HG03045 (cell line): ENCODE results near the gene UGT1A7.

Experiments
- ATAC-seq: cut with Tn5 transposase; IDR thresholded peaks from one replicate; pipeline ENCODE4 v1.9.1; 2021; ENCODE audit warnings: mild to moderate bottlenecking, moderate library complexity; ENCODE audit not compliant: unreplicated experiment

UGT1A7 gene

DNA sequence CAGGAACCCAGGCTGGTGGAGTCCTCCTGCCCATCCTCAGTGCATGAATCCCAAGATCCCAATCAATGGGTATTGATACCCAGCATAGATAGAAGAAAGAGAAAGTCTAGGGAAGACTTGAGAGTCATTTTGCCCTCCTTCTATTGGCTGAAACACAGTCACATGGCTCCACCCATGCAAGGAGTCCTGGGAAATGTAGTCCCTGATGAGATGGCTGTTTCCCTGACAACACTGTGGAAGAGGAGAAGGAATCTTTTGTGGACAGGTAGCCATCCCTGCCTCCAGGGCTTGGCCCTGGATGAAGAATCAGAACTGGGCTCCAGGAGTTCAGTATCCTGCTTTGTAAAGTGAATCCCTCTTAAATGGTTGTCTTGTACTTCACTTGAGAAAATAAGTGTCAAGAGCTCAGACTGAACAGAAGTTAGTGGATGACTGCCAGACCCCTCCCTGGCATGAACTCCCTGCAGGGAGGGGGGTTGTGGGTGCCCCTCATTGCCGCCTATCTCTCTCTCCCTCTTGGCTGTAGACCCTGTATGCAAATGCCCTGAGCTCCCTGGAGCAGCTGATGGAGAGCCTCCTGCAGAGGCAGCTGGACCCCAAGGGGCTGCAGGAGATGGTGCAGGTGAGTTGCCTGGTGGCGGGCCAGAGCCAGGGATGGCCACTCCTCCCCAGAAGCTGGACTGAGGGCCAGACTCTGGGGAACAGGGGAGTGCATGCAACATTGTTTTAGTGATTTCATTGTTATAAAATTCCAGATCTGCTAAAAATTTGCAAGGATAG, 132.5 kb downstream of the UGT1A7 start:
- ATAC-seq = no peak

DNA sequence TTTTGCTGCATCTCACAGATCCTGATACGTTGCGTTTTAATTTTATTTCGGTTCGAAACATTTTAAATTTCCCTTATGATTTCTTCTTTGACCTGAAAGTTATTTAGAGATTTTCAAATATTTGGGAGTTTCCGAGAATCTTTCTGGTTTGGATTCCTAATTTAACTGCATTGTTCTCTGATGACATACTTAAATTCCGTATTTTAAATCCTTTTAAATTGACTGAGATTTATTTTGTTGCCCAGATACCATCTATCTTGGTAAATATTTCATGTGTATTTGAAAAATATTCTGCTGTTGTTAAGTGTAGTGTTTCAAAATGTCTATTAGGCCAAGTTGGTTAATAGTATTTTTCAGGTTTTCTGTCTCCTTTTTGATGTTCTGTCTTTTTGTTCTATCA, 134.2 kb downstream of the UGT1A7 start:
- ATAC-seq = no peak

DNA sequence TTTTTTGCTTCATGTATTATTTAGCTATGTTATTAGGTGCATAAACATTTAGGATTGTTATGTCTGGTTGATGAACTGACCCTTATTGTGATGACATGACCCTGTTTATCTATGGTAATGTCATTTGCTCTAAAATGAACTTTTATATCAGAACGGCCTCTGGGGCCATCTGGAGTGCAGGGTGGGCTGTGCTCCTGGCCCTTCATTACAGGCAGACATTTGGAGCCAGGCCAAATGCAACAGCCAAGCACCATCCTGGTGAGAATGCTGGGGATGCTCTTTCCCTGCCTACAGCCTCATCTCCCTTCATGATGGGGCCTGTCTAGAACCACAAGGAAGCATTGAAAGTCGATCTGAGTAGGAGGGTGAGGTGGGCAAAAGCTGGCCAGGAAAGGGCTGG, 134.6 kb downstream of the UGT1A7 start:
- no peak for ATAC-seq

DNA sequence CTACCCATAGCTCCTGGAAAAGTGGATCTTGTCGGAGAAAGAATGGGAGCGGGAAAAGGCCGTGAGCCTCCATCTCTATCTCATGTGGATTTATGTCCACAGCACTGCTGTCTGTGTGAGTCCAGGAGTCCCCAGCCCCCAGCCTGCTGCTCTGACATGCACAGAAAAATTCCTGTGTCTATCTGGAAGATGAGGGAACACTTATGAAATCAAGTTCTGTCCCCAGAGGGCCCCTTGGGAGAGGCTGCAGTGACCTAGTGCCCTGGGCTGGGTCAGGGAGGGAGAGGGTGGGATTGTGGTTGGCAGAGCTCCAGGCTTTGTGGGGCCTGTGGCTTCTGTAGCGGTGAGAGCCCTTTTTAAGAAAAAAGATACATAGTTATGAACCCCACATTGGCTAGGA, 135.1 kb downstream of the UGT1A7 start:
- no peak for ATAC-seq

DNA sequence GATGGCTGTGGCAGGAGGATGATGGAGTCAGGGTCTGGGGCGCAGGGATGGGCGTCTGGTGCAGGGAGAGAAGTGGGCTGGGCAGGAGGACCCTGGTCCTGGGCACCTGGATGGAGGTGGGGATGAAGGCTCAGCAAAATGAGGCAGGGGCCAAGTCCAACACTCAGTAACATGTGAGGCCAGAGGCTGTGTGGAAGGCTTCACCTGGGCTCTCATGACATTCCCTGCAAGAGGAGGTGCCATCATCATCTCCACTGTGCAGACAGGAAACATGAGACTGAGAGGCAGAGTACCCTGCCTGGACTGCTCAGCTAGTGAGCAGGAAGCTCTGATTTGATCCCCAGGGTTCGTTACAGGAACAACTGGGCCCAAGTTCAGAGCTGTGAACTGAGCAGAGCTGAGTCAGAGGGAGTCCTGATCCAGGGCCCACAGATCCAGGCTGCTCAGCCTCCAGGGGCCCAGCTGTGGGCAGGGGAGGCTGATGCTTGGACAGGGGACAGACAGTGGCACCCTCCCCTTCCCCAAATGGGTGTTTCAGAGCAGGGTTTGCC, 135.7 kb downstream of the UGT1A7 start:
- no peak for ATAC-seq

DNA sequence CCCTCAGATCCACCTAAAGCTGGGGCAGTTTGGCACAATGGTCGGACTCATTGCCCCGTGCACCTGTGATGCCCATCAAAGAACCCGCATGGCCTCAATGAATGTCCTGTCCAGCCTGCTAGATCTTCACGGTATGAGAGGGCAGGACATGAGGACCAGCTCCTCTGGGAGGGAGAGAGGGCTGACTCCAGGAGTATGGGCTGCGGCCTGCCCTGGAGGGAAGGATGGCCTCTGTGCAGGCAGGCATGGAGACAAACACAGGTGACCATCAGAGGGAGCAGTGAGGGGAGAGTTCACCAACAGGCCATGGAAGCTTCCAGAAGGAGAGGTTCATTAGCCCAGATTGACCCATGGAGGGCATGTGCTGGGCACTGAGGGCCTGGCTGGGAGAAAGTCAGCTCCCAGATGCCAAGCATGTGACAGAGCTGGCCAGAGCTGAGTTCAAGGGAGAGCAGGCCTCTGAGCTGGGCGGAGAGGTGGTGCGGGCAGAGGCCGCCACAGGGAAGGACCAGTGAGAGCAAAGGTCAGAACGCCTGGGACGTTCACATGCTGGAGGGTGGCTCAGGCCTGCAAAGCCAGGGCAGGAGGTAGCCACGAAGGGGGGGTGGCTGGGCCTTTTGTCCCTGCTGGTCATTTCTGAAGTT, 136.4 kb downstream of the UGT1A7 start:
- ATAC-seq = no peak

DNA sequence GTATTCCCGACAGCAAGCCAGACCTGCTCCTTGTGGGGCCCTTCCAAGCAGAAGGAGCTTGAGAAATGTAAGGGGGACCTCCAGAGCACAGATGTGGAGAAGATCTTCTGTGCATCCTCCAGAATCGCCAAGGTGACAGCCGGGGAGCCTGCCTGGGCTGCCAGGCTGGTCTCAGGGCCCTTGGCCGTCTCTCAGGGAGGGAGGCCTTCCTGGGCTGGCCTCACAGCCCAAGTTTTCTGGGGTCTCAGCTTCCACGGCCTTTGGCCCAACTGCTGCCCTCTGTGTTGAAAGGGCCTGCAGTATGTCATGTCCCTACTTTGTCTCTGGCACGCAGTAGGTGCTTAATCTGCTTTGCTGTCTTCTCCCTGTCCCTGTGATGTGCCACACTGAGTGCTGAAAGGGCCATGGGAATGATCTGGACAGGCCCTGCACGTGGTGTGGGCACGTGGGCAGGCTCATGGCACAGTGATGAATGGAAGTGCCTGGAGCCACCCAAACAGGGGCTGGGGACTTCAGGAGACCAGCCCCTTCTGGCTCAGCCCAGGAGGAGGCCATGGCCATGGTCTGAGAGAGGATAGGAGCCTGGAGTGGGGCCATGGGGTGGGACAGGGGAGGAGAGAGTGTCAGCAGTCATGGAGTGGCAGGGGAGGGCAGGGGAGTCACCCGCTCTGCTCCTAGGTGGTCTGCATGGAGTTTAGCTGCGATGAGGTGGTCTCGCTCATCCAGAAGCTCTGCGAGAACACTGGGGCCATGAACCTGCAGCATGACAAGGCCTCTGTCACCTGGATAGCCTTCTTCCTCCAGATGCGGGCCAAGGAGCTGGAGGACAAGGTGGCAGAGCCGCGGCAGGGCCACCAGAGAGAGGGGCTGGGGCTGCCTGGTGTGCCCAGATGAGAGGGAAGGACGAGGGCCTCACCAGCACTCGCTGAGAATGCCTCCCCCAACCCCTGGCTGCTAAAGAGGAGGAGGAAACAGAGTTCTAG, 137.2 kb downstream of the UGT1A7 start:
- no peak for ATAC-seq

DNA sequence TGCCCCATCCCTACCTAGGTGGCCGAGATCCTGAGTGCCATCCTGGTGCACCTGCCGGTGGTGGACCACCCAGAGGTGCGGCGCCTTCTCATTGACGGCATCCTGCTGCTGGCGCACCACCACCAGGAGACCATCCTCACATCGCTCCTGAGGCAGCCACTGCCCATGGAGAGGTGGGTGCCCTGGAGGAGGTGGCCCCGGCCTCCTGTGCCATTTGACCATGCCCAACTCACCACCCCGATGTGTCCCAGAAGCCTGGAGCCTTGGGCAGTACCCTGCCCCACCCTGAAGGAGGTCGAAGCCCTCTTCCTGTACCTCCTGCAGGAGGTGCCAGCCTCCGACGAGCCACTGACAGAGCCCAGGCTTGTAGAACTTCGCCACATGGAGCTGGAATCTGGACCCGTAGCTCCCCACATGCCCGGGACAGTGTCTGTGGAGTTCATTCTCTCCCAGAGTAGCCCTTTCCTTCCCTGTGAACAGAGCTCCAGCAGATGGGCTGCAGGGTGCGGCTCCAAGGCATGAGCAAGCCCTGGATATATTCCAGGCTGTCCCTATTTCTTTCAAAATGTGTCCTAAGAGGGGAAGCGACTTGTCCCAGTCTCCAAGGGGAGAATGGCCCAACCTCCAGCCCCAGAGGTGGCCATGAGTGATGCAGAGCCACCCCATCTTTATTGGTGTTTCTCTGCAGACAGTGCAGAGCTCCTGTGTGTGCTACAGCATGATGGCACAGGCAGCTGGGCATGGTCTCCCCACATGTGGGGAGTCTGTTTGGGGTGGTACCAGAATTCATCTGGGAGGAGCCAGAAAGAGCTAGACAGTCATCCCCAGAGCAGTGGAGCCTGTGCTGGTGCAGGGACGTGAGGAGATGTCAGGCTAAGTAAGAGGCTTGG, 138.4 kb downstream of the UGT1A7 start:
- no peak for ATAC-seq

DNA sequence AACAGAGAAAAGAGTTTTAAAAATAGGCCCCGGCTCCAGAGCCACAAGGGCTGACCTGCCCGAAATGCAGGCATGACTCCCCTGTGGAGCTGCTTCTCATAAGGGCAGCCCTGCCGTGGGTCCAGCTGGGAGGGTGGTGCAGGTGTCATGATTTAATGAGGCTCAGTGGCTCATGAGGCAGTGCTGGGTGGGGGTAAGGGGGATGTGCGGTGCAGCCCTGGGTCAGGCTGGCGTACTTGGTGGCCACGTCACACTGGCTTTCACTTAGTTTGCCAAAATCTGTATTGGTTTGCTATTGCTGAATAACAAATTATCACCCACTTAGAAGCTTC, 139.0 kb downstream of the UGT1A7 start:
- no peak for ATAC-seq

DNA sequence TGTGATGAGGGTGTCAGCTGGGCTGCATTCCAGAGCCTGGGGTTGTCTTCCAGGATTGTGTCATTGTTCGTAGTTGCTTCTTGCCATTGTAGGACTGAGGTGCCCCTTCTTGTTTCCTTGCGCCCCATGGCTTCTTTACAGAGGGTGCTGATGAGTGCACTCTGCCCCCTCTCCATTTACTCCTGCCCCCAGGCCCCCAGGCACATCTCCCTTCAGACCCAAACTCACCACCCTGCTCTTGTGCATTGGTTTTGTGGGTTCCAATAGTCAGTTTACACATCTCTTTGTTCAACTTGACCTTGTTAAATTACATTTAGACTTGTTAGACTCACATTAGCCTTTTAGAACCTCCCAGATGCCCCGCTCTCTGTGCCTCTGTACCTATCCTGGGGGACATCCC, 139.5 kb downstream of the UGT1A7 start:
- ATAC-seq = no peak

DNA sequence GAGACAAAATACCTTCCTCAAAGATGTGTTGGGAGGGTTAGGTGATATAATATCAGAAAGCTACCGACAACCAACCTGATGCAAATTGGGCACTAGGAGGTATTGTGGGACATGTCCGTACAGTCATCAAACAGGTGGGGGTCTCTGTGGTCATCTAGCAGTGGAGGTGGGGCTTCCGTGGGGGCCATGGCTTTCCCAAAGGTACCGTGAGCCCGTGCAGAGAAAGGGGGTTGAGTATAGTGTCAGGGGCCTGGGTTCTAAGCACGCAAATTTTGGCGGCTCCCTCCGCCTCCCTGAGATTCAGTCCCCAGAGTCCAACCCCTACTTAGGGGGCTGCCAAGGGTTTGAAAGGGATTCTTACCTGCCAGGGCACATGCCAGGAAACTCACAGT, 140.0 kb downstream of the UGT1A7 start:
- ATAC-seq = no peak

DNA sequence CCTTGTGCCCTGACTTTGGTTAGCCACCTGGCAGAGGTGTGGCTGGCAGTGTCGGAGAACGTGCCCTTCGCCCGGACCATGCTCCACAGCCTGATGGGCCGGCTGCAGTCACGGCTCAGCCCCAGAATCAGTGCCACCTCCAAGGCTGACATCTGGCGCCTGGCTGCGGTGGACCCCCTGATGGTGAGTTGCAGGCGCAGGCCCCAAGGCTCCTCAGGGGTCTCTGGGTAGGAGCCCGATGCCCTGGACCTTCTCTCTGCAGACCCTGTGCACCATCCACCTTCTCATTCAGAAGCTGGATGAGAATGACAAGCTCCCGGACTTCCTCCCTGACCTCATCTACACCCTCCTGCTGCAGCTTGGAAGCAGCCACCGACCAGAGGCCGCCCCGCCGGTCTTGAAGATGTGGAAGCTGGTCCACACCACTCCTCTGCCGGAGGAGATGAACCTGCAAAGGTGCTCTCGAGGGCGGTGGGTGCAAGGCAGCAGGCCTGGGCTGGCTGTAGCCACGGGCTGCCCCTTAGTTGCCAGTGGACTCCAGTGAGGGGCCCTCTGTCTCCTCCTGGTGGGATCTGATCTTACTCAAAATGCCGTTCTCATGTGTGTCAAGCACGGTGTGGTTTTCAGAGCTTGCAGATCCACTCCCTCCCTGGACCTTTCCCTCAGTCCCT, 140.5 kb downstream of the UGT1A7 start:
- no peak for ATAC-seq
